Ovary (tissue), 9 donors: ENCODE measurements around the gene PIM1. TPM values are rescaled to one million over a fixed set of nuclear protein-coding genes. Genes with fewer than 3 reads are reported as not detected.
"Not testable (repeated sequence)": the region's sequence is repeated elsewhere in the genome, so short reads cannot be mapped to it uniquely, and the experiment has no call there.

Experiments
- DNase-seq, 5 donors: peaks; one replicate each; pipeline ENCODE4 v3.0.0-alpha.2; 2019 to 2020
- H3K27ac ChIP-seq, 2 donors: fragments of 200-600 bp; one replicate each; pipeline versions ENCODE4 v1.5.1 to v1.8.0; 2019 to 2022
- H3K27me3 ChIP-seq: fragments of 200-600 bp; one replicate; pipeline ENCODE4 v1.8.0; 2022
- H3K36me3 ChIP-seq: fragments of 200-600 bp; sonication (generic); one replicate; pipeline ENCODE4 v1.5.1; 2019
- H3K4me1 ChIP-seq: one replicate; pipeline ENCODE4 v1.8.1; 2013; ENCODE audit warnings: mild to moderate bottlenecking, moderate library complexity; ENCODE audit not compliant: insufficient read depth
- H3K4me3 ChIP-seq: fragments of 200-600 bp; sonication (generic); one replicate; pipeline ENCODE4 v1.5.1; 2017
- H3K9me3 ChIP-seq, 2 donors: fragments of 200-600 bp in 1 of 2; sonication (generic) in 1 of 2; one replicate each; pipeline versions ENCODE4 v1.5.1 to v1.8.1; 2013 to 2019; ENCODE audit warnings: mild to moderate bottlenecking in 1 of 2, moderate library complexity in 1 of 2
- EP300 ChIP-seq: sonication (generic); formaldehyde crosslinking; IDR thresholded peaks from one replicate; pipeline ENCODE4 v1.6.1; 2017; ENCODE audit warnings: antibody characterized with exemption
- POLR2A ChIP-seq: fragments of 450-650 bp; IDR thresholded peaks from one replicate; pipeline ENCODE4 v1.6.1; 2017; ENCODE audit warnings: antibody characterized with exemption, mild to moderate bottlenecking, moderate library complexity
- WGBS, 3 donors: extraction: QIAGEN DNeasy Blood & Tissue Kit in 1 of 3; methylation state at CpG; one replicate each; pipeline versions ENCODE4 v1.1.5 to v1.1.7; 2013 to 2017; 5-methylcytosine and 5-hydroxymethylcytosine counted together
- intact Hi-C, 4 donors: fragments of 100-400 bp; cut with DNase I; formaldehyde crosslinking; loops; one replicate each; pipeline versions ENCODE4 v1.11.0 to v1.15.1; 2022 to 2023
- polyA plus RNA-seq, 2 donors: library from polyadenylated mRNA; stranded (reverse); fragments of 200-250 nt in 1 of 2; fragments of 350-450 nt in 1 of 2; fragmentation: Illumina TruSeq in 1 of 2; extraction: RNeasy Lipid Tissue Mini Kit (QIAGEN cat#74804) in 1 of 2; gene quantifications; one replicate each; pipeline ENCODE4 v1.2.3, GENCODE V29; 2013 to 2014
- total RNA-seq, 7 donors: library from RNA; depleted of rRNA in 2 of 7; stranded (reverse); fragments of >200 nt in 2 of 7; fragmentation: NEBNext Ultra II Directional in 3 of 7; extraction: Animal tissue kit (Norgen Biotek cat#: 25700) in 3 of 7; gene quantifications; one replicate each; pipeline versions ENCODE4 v1.1.0 to v1.2.4, GENCODE V29; 2016 to 2023
- TF ChIP-seq, protein P1 (sequence below), 3 donors: fragments of 450-650 bp in 2 of 3; fragments of 200-600 bp in 1 of 3; IDR thresholded peaks; one replicate each; pipeline versions ENCODE4 v1.5.1 to v1.8.0; 2016 to 2022; ENCODE audit warnings: antibody characterized with exemption in 3 of 3, mild to moderate bottlenecking in 1 of 3
- donor health status: DM: no; HTN: no; CAD: no; lungs with moderate emphysema.
- donor health status: DM: no; HTN: no; CAD: no.
- donor health status: Bipolar disorder and iron deficiency.
- donor health status: DM: yes; HTN: yes; CAD: no.
- donor health status: DM: no; HTN: no; CAD: no.
- donor health status: DM: yes; HTN: yes; CAD: no.

PIM1 gene
- total and polyA plus RNA-seq, 9 donors: 34.2 to 135 (median 64.9) TPM

DNA sequence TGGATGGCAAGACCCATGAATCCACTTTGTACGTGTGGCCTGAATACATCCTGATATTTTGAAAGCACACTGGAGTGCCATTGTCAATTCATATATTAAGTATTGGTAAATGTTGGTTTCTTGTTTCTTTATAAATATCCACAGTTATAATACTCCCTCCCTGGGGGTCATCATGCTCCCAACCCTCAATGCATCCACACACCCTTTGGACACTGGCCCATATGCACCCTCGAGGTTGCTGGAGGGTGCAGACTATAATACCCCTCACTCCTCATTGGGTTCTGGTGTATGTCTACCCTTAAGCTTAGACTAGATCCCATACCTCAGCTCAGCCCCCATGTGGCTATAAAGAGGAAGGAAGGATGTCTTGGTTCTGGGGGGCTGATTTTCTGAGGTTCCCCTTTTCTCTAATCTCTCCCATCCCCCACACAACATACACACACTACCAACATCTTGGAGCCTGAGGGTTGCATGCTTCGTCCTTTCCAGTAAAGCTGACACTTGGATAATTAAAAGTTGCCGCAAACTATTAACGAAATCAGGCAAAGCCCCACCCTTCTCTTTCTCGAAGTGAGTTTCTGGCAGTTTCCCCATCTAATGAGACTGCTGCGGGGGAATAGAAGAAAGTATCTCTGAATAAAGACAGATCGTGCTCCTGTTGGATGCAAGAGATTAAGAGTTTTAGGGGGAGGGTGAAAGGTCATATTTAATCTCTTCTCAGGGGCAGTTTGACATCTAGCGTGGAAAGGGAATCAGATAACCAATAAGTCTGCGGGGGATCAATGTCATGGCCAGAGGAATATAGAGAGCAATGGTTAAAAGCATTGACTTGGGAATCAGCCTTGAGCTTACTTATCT is 7.4 kb downstream of the PIM1 start:
- 42 to 48% (median 46%) methylated on average over 10 of the region's 10 CpGs for WGBS, 3 donors
- no peaks in the 10 kb centered on the region for H3K27me3 ChIP-seq
- no peaks in the 10 kb centered on the region for H3K4me1 ChIP-seq
- no peak overlapping the region for H3K4me3 ChIP-seq
- no peak for DNase-seq
- no peaks in the 10 kb centered on the region for H3K36me3 ChIP-seq
- no peak for TF ChIP-seq EP300
- no peak for TF ChIP-seq POLR2A
- TF ChIP-seq, protein P1, sequence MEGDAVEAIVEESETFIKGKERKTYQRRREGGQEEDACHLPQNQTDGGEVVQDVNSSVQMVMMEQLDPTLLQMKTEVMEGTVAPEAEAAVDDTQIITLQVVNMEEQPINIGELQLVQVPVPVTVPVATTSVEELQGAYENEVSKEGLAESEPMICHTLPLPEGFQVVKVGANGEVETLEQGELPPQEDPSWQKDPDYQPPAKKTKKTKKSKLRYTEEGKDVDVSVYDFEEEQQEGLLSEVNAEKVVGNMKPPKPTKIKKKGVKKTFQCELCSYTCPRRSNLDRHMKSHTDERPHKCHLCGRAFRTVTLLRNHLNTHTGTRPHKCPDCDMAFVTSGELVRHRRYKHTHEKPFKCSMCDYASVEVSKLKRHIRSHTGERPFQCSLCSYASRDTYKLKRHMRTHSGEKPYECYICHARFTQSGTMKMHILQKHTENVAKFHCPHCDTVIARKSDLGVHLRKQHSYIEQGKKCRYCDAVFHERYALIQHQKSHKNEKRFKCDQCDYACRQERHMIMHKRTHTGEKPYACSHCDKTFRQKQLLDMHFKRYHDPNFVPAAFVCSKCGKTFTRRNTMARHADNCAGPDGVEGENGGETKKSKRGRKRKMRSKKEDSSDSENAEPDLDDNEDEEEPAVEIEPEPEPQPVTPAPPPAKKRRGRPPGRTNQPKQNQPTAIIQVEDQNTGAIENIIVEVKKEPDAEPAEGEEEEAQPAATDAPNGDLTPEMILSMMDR (IDR thresholded peaks at IDR 0.05): no peak
- H3K27ac ChIP-seq: no peak overlapping the region
- intact Hi-C loops: no loop called here
- H3K9me3 ChIP-seq: no peaks in the 10 kb centered on the region

- no peaks in the 10 kb centered on the region for H3K27me3 ChIP-seq
- no peaks in the 10 kb centered on the region for H3K36me3 ChIP-seq
- 89 to 91% (median 91%) methylated on average over 8 of the region's 8 CpGs for WGBS, 3 donors
- no peak overlapping the region for H3K4me3 ChIP-seq
- H3K4me1 ChIP-seq: no peaks in the 10 kb centered on the region
- TF ChIP-seq, protein P1 (IDR thresholded peaks at IDR 0.05): no peak
- TF ChIP-seq EP300: no peak
- no peak for TF ChIP-seq POLR2A
- intact Hi-C loops: no loop called here
- H3K9me3 ChIP-seq: no peaks in the 10 kb centered on the region
- DNase-seq: no peak
- no peak overlapping the region for H3K27ac ChIP-seq
Measured at GRCh38 chr6:37177935-37178517, 8.1 kb downstream of the PIM1 start.

GRCh38 chr6:37180075-37180474 is 10.1 kb downstream of the PIM1 start:
- Histone ChIP-seq H3K4me1 (no peaks in the 10 kb centered on the region), H3K27me3 (no peaks in the 10 kb centered on the region), H3K36me3 (no peaks in the 10 kb centered on the region), H3K27ac (no peak overlapping the region), H3K9me3 (no peaks in the 10 kb centered on the region), H3K4me3 (no peak overlapping the region)
- intact Hi-C loops: no loop called here
- TF ChIP-seq EP300: no peak
- no peak for DNase-seq
- 78 to 83% (median 80%) methylated on average over 2 of the region's 2 CpGs for WGBS, 3 donors

DNA sequence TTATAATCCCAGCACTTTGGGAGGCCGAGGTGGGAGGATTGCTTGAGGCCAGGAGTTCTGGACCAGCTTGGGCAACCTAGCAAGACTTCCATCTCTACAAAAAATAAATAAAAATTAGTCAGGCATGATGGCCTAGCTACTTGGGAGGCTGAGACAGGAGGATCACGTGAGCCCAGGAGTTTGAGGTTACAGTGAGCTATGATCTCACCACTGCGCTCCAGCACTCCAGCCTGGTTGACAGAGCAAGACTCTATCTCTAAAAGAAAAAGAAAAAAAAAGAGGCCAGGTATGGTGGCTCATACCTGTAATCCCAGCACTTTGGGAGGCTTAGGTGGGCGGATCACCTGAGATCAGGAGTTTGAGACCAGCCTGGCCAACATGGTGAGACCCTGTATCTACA is 10.7 kb downstream of the PIM1 start:
- H3K27me3 ChIP-seq, H3K9me3 ChIP-seq, DNase-seq, H3K4me1 ChIP-seq, H3K36me3 ChIP-seq, intact Hi-C loops, H3K4me3 ChIP-seq, H3K27ac ChIP-seq: not testable (repeated sequence)
- WGBS, 3 donors: 92 to 95% (median 94%) methylated on average over 4 of the region's 4 CpGs

GRCh38 chr6:37182736-37183590 is 13.0 kb downstream of the PIM1 start:
- no peak overlapping the region for H3K4me3 ChIP-seq
- intact Hi-C loops: no loop called here
- no peaks in the 10 kb centered on the region for H3K27me3 ChIP-seq
- TF ChIP-seq POLR2A (no peak), EP300 (no peak)
- TF ChIP-seq, protein P1 (IDR thresholded peaks at IDR 0.05): no peak
- 70 to 72% (median 71%) methylated on average over 8 of the region's 8 CpGs for WGBS, 3 donors
- H3K9me3 ChIP-seq: no peaks in the 10 kb centered on the region
- DNase-seq: no peak
- H3K27ac ChIP-seq: no peak overlapping the region
- H3K4me1 ChIP-seq: no peaks in the 10 kb centered on the region
- H3K36me3 ChIP-seq: no peaks in the 10 kb centered on the region

- H3K36me3 ChIP-seq, H3K4me1 ChIP-seq, H3K9me3 ChIP-seq, intact Hi-C loops, H3K4me3 ChIP-seq, H3K27ac ChIP-seq, DNase-seq, H3K27me3 ChIP-seq: not testable (repeated sequence)
- WGBS, 3 donors: 69 to 83% (median 80%) methylated on average over 6 of the region's 6 CpGs
Measured at GRCh38 chr6:37185949-37186720, 16.2 kb downstream of the PIM1 start.
